K562 (cell line): Measurements from ENCODE around the gene DLX4. TPM values are rescaled to one million over a fixed set of nuclear protein-coding genes. Genes with fewer than 3 reads are reported as not detected.

Source experiments
- CHD7 ChIP-seq: fragments of 200-600 bp; sonication (generic); IDR thresholded peaks from one replicate; pipeline ENCODE4 v1.6.1; 2012; ENCODE audit warnings: mild to moderate bottlenecking, low read depth, low read length, inconsistent platforms
- DEAF1 ChIP-seq: fragments of 450-650 bp; formaldehyde crosslinking; IDR thresholded peaks from 2 replicates; pipeline ENCODE4 v1.4.0; 2020; ENCODE audit warnings: mild to moderate bottlenecking, moderate library complexity
- GTF3C2 ChIP-seq: IDR thresholded peaks from 3 replicates; pipeline ENCODE4 v1.6.1; 2011; ENCODE audit warnings: borderline replicate concordance, mild to moderate bottlenecking, moderate library complexity; ENCODE audit not compliant: insufficient read length; ENCODE audit errors: extremely low read depth
- HDAC3 ChIP-seq: fragments of 450-650 bp; IDR thresholded peaks from 2 replicates; pipeline ENCODE4 v1.6.1; 2018; ENCODE audit warnings: borderline replicate concordance, mild to moderate bottlenecking, moderate library complexity; ENCODE audit not compliant: partially characterized antibody
- HDAC6 ChIP-seq: IDR thresholded peaks from 2 replicates; pipeline ENCODE4 v1.6.1; 2012; ENCODE audit warnings: low read depth, mild to moderate bottlenecking, control low read depth, inconsistent platforms, low read length, moderate library complexity
- MAFG ChIP-seq: fragments of 450-650 bp; conservative IDR thresholded peaks from 2 replicates; pipeline ENCODE4 v1.6.1; 2016; ENCODE audit warnings: missing genetic modification characterization, missing compliant biosample characterization
- SRSF3 ChIP-seq: fragments of 200-400 bp; formaldehyde crosslinking; IDR thresholded peaks from 2 replicates; pipeline ENCODE4 v1.6.1; 2016; ENCODE audit warnings: mild to moderate bottlenecking, low read length, moderate library complexity; ENCODE audit not compliant: insufficient read depth
- XRCC3 ChIP-seq: fragments of 450-650 bp; IDR thresholded peaks from 2 replicates; pipeline ENCODE4 v1.6.1; 2017; ENCODE audit warnings: mild to moderate bottlenecking, moderate library complexity
- polyA plus RNA-seq, 8 experiments: library from polyadenylated mRNA; depleted of rRNA in 4 of 8; stranded (reverse) in 5 of 8; unstranded in 3 of 8; fragments of >200 nt; fragmentation: Nextera tagmentation in 2 of 8; fragmentation: Illumina TruSeq in 1 of 8; extraction: Ambion mirVana in 2 of 8; extraction: Trizol in 1 of 8; gene quantifications; 2 replicates each; pipeline versions ENCODE4 v1.2.1 to v1.2.3, GENCODE V29; 2011 to 2014; ENCODE audit warnings: inconsistent platforms in 1 of 8, missing spikeins in 1 of 8
- total RNA-seq, 7 experiments: library from RNA; depleted of rRNA in 6 of 7; stranded (reverse); fragments of >200 nt in 6 of 7; fragmentation: Illumina TruSeq in 2 of 7; extraction: Trizol in 2 of 7; gene quantifications; 2 replicates each; pipeline versions ENCODE4 v1.2.1 to v1.2.3, GENCODE V29; 2011 to 2021; ENCODE audit warnings: low replicate concordance in 1 of 7

DLX4 gene
- total and polyA plus RNA-seq, 9 of the 15 experiments (the other 6 are each of a cell fraction or from before 2014, with no cell fraction given): 0.15 to 2.2 (median 0.58) TPM

- TF ChIP-seq CHD7 (no peak), HDAC3 (no peak), SRSF3 (no peak), DEAF1 (CRISPR knock-in tag) (no peak), MAFG (tag) (no peak), HDAC6 (no peak), GTF3C2 (no peak), XRCC3 (no peak)
- TF ChIP-seq, all 486 proteins: peak for 0
Measured at GRCh38 chr17:49976828-49977202, 7.8 kb downstream of the DLX4 start (continued).
